Left lung (tissue), 10 donors: ENCODE data around the gene SLC22A14. TPM values are rescaled to one million over a fixed set of nuclear protein-coding genes. Genes with fewer than 3 reads are reported as not detected.

ENCODE experiments used
- ATAC-seq: fragments of 200-7000 bp; cut with Tn5 transposase; one replicate; pipeline ENCODE4 v1.9.1; 2020; ENCODE audit warnings: moderate library complexity
- DNase-seq, 4 donors: peaks; one replicate each; pipeline ENCODE4 v3.0.0-alpha.2; 2013 to 2020
- H3K27ac ChIP-seq, 2 donors: fragments of 200-600 bp; sonication (generic) in 1 of 2; one replicate each; pipeline versions ENCODE4 v1.5.0 to v1.8.0; 2020 to 2021
- H3K27me3 ChIP-seq, 2 donors: fragments of 200-600 bp; sonication (generic) in 1 of 2; one replicate each; pipeline versions ENCODE4 v1.5.0 to v1.8.0; 2020 to 2021
- H3K36me3 ChIP-seq, 2 donors: fragments of 200-600 bp; sonication (generic) in 1 of 2; one replicate each; pipeline versions ENCODE4 v1.5.0 to v1.8.0; 2020 to 2021
- H3K4me1 ChIP-seq, 2 donors: fragments of 200-600 bp; one replicate each; pipeline ENCODE4 v1.8.0; 2021
- H3K4me3 ChIP-seq, 2 donors: fragments of 200-600 bp; sonication (generic) in 1 of 2; one replicate each; pipeline versions ENCODE4 v1.5.0 to v1.8.0; 2020 to 2021; ENCODE audit warnings: mild to moderate bottlenecking in 1 of 2
- H3K9me3 ChIP-seq, 2 donors: fragments of 200-600 bp; sonication (generic) in 1 of 2; one replicate each; pipeline versions ENCODE4 v1.5.0 to v1.8.0; 2020 to 2021
- intact Hi-C, 2 donors: fragments of 100-400 bp; cut with DNase I; formaldehyde crosslinking; loops; one replicate each; pipeline versions ENCODE4 v1.11.2 to v1.14.2; 2022
- polyA plus RNA-seq, 6 donors: library from polyadenylated mRNA; unstranded; fragments of 120-200 nt; gene quantifications; one replicate each; pipeline ENCODE4 v1.2.1, GENCODE V29; 2013; ENCODE audit not compliant: insufficient read length in 6 of 6
- total RNA-seq, 2 donors: library from RNA; stranded (reverse); fragmentation: NEBNext Ultra II Directional; extraction: Animal tissue kit (Norgen Biotek cat#: 25700); gene quantifications; one replicate each; pipeline ENCODE4 v1.2.1, GENCODE V29; 2021
- TF ChIP-seq, protein P1 (sequence below), 2 donors: fragments of 200-600 bp; sonication (generic) in 1 of 2; IDR thresholded peaks; one replicate each; pipeline versions ENCODE4 v1.5.0 to v1.8.0; 2021; ENCODE audit warnings: antibody characterized with exemption in 2 of 2
- donor health status: DM: no; HTN: yes; CAD: no.
- donor health status: DM: no; HTN: no; CAD: no.

SLC22A14 gene
- total and polyA plus RNA-seq, 8 donors, result 0.11 to 0.24 (median 0.15) TPM; not detected in 2

DNA sequence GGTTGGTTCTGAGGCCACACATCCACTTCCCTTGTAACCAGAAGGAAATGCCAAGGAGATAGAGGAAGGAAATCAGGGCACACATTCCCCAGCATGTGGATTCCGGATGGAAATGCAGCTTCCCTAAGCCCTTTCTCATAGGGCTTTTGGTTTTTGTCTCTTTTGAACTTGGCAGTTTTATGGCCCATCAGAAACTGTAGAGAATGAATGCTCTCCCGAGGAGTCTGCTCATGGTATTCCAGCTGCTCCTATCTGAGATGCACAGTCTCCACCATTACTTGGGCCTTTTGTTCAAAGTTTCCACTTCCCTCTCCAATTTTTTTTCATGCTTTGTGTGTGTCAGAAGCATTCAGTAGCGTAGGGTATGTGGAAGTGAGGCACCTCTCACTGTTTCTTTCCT is 85.7 kb downstream of the SLC22A14 start:
- Histone ChIP-seq H3K36me3 (peaks cover 0 to 30% of the 10 kb centered on the region in 2 donors), H3K4me1 (no peaks in the 10 kb centered on the region), H3K4me3 (no peak overlapping the region), H3K27me3 (no peaks in the 10 kb centered on the region), H3K9me3 (no peaks in the 10 kb centered on the region), H3K27ac (no peak overlapping the region)
- intact Hi-C loops, result no loop called here
- DNase-seq, result no peak
- ATAC-seq, result no peak
- TF ChIP-seq, protein P1, sequence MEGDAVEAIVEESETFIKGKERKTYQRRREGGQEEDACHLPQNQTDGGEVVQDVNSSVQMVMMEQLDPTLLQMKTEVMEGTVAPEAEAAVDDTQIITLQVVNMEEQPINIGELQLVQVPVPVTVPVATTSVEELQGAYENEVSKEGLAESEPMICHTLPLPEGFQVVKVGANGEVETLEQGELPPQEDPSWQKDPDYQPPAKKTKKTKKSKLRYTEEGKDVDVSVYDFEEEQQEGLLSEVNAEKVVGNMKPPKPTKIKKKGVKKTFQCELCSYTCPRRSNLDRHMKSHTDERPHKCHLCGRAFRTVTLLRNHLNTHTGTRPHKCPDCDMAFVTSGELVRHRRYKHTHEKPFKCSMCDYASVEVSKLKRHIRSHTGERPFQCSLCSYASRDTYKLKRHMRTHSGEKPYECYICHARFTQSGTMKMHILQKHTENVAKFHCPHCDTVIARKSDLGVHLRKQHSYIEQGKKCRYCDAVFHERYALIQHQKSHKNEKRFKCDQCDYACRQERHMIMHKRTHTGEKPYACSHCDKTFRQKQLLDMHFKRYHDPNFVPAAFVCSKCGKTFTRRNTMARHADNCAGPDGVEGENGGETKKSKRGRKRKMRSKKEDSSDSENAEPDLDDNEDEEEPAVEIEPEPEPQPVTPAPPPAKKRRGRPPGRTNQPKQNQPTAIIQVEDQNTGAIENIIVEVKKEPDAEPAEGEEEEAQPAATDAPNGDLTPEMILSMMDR (IDR thresholded peaks at IDR 0.05), result no peak

Other genes starting within 250 kb of the SLC22A14 start
- gene DLEC1, start 243.1 kb upstream of the SLC22A14 start, total RNA-seq, result 1 to 10 TPM; 2.9 to 5.3 TPM
- 10 to 100 TPM in 1 of 6 donors, 1 to 10 TPM in 5; 2.8 to 10.5 (median 7.8) TPM for gene DLEC1, start 243.1 kb upstream of the SLC22A14 start, polyA plus RNA-seq
- 100 to 1,000 TPM in 1 of 2 donors, 10 to 100 TPM in 1; 97.5 to 106 TPM for gene ACAA1, start 145.2 kb upstream of the SLC22A14 start, total RNA-seq
- 10 to 100 TPM; 54.3 to 61.8 (median 58.6) TPM for gene ACAA1, start 145.2 kb upstream of the SLC22A14 start, polyA plus RNA-seq
- gene MYD88, start 143.6 kb upstream of the SLC22A14 start, total RNA-seq, result 10 to 100 TPM; 51.5 to 97.4 TPM
- gene MYD88, start 143.6 kb upstream of the SLC22A14 start, polyA plus RNA-seq, result 10 to 100 TPM; 37.8 to 44.2 (median 40.7) TPM
- gene OXSR1, start 116.8 kb upstream of the SLC22A14 start, total RNA-seq, result 10 to 100 TPM; 26.4 to 35.6 TPM
- gene OXSR1, start 116.8 kb upstream of the SLC22A14 start, polyA plus RNA-seq, result 10 to 100 TPM; 42.1 to 53.9 (median 44.4) TPM
- gene SLC22A13, start 16.5 kb upstream of the SLC22A14 start, total RNA-seq, result under 1 TPM; 0.32 to 0.68 TPM
- under 1 TPM; 0.11 to 0.55 (median 0.36) TPM for gene SLC22A13, start 16.5 kb upstream of the SLC22A14 start, polyA plus RNA-seq
- 1 to 10 TPM; 5.1 to 7.2 TPM for gene XYLB, start 64.5 kb downstream of the SLC22A14 start, total RNA-seq
- gene XYLB, start 64.5 kb downstream of the SLC22A14 start, polyA plus RNA-seq, result 1 to 10 TPM; 5.8 to 8.7 (median 7.9) TPM
- gene ACVR2B, start 171.6 kb downstream of the SLC22A14 start, total RNA-seq, result 1 to 10 TPM; 5.2 TPM
- gene ACVR2B, start 171.6 kb downstream of the SLC22A14 start, polyA plus RNA-seq, result 10 to 100 TPM; 10.4 to 12.6 (median 11.9) TPM
- gene EXOG, start 214.0 kb downstream of the SLC22A14 start, total RNA-seq, result 10 to 100 TPM; 12.8 to 14.4 TPM
- gene EXOG, start 214.0 kb downstream of the SLC22A14 start, polyA plus RNA-seq, result 10 to 100 TPM; 18.5 to 25.6 (median 21.8) TPM